Measurements from ENCODE around the gene MRTFA. TPM values are rescaled to one million over a fixed set of nuclear protein-coding genes. Genes with fewer than 3 reads are reported as not detected.

Gene MRTFA
- polyA plus RNA-seq, 1 donor, result 22.7 TPM

- no peak for DNase-seq
Measured at GRCh38 chr22:40498420-40499208, 137.9 kb downstream of the MRTFA start.

GRCh38 chr22:40493441-40493840, 143.1 kb downstream of the MRTFA start:
- DNase-seq, result no peak

DNA sequence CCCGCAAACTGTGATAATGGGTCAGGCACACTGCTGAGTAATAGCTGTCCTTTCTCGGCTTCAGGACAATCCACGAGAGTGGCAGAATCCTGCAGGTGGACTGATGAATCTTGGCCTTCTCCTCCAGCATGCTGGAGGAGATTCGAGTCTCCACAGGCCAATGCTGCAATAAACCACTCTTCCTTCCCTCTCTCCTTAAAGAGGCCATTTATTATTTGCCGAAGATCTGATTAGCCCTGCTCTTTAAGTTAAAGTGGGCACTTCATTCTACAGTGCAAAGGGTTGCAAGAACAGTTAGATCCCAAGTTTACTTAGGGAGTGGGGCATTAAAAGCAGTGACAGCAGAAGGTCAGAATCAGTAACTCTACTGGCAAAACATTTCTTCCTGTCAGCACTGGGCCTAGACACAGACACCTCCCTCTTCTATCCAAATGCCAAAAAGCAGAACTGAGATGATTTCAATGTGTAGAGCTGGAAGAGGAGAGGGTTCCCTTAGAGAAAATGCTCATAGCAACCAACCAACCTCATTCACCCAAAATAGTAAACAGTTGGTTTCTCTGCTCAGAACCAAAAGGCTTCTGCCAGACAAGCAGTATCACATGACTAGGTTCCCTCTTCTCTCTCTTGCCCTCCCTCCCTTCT, 144.4 kb downstream of the MRTFA start:
- no peak for DNase-seq

DNA sequence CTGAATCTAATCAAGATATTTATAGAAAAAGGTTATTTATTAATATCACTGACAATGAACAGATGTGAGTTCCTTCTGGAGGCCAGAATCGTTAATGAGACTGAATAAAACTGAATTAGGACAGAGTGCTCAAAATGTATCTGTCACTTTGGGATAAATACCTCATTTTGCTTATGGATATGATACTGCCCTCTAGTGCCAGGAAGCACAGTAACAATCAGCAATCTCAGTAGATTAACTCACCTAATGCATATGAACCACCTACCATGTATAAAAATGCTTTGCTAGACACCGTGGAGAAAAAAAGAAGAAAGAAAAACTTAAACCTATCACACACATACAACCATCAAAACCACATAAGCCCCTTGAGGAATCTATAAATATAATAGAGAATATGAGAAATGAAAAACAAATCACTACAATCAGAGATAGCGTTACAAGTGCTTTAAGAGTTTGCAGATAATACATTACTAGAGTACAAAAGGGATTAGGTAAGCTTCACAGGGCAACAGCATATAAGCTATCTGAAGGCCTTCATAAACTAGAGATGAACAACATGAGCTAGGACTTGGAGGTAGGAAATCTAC, 148.8 kb downstream of the MRTFA start:
- DNase-seq, result no peak

DNA sequence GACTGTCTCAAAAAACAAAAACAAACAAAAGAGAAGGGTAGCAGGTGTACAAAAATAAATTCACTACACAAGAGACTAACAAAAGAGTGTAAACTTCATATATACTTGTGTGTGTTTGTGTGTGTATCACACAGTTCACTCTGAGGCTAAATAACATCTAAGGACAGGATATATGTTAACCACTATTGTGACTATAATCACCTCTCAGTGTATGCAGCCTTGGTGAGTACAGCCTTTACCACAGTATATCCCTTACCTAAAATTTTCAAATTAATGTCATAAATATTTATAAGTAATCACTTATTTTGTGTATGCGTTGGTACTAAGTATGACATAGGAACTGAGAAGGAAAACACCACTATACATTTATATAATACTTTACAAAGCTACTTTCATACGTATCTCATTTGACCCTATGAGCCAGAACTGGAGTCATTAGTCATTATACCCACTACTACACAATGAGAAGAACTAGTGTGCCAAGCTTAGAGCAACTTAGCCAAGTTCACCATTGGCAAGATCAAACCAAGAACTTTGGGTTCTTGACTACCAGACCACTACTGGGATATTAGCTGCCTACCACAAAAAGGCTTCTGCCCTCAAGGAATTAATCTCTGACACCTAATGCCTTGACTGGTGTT, 149.4 kb downstream of the MRTFA start:
- no peak for DNase-seq

DNA sequence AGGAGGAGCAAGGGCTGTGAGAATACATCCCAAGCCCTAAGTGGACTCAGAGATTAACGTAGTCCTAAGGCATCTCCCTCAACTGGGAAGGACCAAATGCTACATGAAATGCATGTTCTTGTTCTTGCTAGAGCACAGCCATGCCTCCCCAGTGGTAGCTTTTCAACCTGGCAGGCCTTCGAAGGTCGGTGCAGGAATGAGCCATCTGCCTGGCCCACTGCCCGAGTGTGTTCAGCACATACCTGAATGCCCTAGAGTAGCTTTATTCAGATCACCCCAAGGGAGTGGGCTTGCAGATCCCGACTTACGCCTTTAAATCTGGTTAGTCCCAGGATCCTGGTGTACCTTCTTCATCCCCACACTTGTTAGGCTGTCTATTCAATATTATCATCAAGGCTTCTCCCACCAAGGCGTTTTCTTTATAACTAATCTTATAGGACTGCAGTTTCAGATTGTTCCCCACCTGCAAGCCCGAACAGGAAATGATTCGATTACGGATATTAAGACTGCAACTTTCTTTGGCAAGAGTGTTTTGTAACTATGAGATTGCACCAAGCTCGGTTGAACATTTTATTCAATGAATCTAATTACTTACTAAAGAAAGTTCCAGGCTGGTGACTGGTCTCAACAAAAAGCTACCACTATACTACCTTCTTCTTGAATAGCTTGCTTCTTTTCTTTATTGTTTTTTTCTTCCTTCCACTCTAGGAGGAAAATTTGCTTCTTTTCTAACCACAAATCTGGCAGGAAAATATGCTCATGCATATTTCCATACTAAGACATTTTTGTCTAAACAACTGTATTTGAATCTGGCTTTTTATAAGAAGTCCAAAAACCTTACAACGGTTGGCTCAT, 150.5 kb downstream of the MRTFA start:
- no peak for DNase-seq

- DNase-seq, result peak; percentile 84
Measured at GRCh38 chr22:40484906-40485669, 151.4 kb downstream of the MRTFA start.

- no peak for DNase-seq
Measured at GRCh38 chr22:40482886-40483285, 153.6 kb downstream of the MRTFA start.

GRCh38 chr22:40482391-40482790, 154.1 kb downstream of the MRTFA start:
- DNase-seq, result no peak

DNA sequence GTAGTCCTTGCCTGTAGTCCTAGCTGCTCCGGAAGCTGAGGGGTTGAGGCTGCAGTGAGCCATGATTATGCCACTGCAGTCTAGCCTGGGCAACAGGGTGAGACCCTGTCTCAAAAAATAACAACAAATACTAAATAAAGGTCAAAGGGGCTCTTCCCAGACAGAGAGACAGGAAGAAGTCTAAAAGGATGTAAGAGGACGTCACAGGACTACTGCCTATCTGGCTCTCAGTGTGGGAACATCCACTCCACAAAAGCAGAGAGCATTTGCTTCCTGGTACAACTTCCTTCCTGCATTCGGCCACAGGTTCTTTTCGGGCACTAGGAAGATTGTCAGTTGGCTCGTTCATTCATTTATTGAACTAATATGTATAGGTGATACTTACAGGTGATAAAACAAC, 155.5 kb downstream of the MRTFA start:
- DNase-seq, result no peak

DNA sequence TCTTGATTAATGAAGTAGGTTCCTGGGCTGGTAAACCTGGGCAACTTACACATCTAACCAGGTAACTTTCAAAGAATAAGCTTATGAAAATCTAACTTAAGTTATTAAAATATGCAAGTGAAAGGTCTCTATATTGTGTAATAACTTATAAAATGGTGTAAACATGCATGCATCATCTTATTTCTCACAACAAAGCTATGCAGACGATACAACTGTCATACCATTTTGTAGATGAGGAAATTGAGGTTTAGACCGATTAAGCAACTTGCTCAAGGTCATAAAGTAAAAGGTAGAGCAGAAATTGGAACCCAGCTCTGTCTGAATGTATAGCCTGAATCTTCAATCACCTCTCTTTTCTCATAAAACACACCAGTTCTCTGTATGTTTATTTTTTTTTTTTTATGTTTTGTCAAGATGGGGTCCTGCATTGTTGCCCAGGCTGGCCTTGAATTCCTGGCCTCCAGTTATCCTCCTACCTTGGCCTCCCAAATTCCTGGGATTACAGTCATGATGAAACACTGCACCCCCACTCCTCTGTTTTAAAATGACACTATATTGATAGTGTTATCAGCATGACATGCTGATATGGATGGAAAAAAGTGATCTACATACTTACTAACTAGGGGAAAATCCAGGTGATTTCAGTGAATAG, 156.5 kb downstream of the MRTFA start:
- DNase-seq, result no peak

DNA sequence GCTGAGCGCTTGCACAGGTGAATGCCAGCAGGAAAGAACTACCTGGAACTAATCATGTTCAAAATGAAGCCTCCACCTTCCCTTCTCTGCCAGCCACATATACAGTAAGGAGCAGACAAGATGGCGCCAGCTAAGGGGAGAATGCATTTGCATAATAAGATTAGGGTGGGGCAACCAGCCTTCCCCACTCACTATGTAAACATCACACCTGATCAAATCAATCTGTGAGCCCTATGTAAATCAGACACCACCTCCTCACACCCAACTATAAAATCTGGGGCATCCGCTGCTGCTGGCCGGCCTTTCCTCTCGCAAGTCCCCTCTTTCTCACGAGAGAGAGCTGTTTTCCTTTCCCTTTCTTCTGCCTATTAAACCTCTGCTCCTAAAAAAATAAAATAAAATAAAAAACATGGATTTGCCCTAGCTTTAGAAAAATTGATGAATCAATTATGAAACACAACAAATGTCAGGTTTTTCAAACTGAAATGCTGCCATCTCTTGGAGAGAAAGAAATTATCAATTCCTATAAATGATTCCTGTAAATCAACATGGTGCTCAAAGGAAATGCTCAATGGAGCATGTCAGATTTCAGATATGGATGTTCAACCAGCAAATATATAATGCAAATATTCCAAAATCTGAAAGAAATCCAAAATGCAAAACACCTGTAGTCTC, 157.3 kb downstream of the MRTFA start:
- DNase-seq, result no peak

GRCh38 chr22:40478338-40479125, 158.0 kb downstream of the MRTFA start:
- no peak for DNase-seq

DNA sequence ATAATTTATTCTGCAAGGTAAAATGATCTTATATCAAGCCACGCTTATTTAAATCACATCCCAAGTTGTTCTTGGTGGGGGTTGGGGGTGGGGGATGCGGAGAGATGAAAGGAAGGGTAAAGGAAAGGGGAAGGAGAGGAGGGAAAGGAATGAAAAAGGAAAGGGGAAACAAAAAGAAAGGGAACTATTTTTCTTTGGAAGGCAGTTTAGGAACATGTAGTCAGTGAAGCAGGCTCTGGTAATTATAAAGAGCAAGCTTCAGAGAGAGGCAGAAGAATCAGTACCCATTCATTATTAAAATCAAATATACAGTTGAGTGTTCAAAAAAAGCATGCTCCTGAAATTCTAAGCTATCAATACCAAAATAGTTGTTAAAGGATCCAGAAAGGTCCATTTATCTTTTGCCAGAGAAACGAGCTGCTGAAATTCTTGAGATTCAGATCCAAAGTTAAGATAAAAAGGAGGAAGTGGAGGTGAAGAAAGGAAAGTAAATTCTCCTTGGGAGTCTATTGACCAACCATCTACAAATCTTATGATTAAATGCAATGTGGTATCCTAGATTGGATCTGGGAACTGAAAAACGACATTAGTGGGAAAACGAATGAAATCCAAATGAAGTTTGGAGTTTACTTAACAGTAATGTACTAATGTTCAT, 158.7 kb downstream of the MRTFA start:
- no peak for DNase-seq

DNA sequence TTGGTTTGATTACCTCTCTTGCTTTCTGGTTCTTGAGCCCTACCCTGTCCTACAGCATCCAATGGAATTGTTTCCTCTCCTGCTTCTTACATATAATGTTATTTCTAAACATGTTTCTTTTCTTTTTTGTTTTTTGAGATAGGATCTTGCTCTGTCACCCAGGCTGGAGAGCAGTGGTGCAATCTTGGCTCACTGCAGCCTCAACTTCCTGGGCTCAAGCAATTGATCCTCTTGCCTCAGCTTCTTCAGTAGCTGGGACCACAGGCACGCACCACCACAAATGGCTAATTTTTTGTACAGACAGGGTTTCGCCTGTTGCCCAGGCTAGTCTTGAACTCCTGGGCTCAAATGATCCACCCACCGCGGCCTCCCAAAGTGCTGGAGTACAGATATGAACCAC, 160.2 kb downstream of the MRTFA start:
- no peak for DNase-seq

- DNase-seq, result no peak
Measured at GRCh38 chr22:40473703-40474102, 162.8 kb downstream of the MRTFA start.

GRCh38 chr22:40472579-40472978, 163.9 kb downstream of the MRTFA start:
- no peak for DNase-seq

GRCh38 chr22:40472051-40472450, 164.5 kb downstream of the MRTFA start:
- no peak for DNase-seq

- no peak for DNase-seq
Measured at GRCh38 chr22:40469181-40469580, 167.3 kb downstream of the MRTFA start.

Data from left kidney (tissue), 2 donors.